Measurements from ENCODE around the gene MIOS. TPM values are rescaled to one million over a fixed set of nuclear protein-coding genes. Genes with fewer than 3 reads are reported as not detected.
"Not testable (repeated sequence)": the region's sequence is repeated elsewhere in the genome, so short reads cannot be mapped to it uniquely, and the experiment has no call there.

The MIOS gene
- total RNA-seq, 1 donor from 2014 or later, result 62.0 TPM

GRCh38 chr7:7652798-7653540 lies 86.3 kb downstream of the MIOS start:
- TF ChIP-seq CTCF (IDR thresholded peaks at IDR 0.05) (no peak), EZH2 (IDR thresholded peaks at IDR 0.05) (no peak), EZH2phosphoT487 (IDR thresholded peaks at IDR 0.05) (no peak)
- Histone ChIP-seq H3K27me3 (no peaks in the 10 kb centered on the region), H2AFZ (replicated peaks) (no peak overlapping the region), H3K36me3 (no peaks in the 10 kb centered on the region), H3K9ac (no peak overlapping the region), H3K27ac (no peak overlapping the region), H3K79me2 (ENCODE audit: low read depth) (peaks cover 60% of the 10 kb centered on the region), H3F3A (ENCODE audit: low read depth) (no peaks in the 10 kb centered on the region), H3K4me3 (no peak overlapping the region), H3K4me1 (peaks cover 11% of the 10 kb centered on the region), H3K4me2 (no peak overlapping the region), H3K9me3 (ENCODE audit: low read depth) (no peaks in the 10 kb centered on the region), H4K20me1 (ENCODE audit: low read depth) (no peaks in the 10 kb centered on the region)
- no peak for DNase-seq (ENCODE audit: low spot score)
- Mint-ChIP-seq H3K27me3 (ENCODE audit: insufficient read depth, low read depth) (peaks cover 3% of the 10 kb centered on the region), H3K4me3 (no peak overlapping the region), H3K27ac (no peak overlapping the region), H3K36me3 (peaks cover 6% of the 10 kb centered on the region), H3K4me1 (peaks cover 2% of the 10 kb centered on the region), H3K9me3 (peaks cover 13% of the 10 kb centered on the region)

GRCh38 chr7:7653593-7654187 lies 87.0 kb downstream of the MIOS start:
- Mint-ChIP-seq H3K4me1 (peaks cover 2% of the 10 kb centered on the region), H3K4me3 (no peak overlapping the region), H3K27me3 (ENCODE audit: insufficient read depth, low read depth) (peaks cover 7% of the 10 kb centered on the region), H3K9me3 (peaks cover 20% of the 10 kb centered on the region), H3K36me3 (peaks cover 6% of the 10 kb centered on the region), H3K27ac (no peak overlapping the region)
- Histone ChIP-seq H2AFZ (replicated peaks) (no peak overlapping the region), H3K27ac (no peak overlapping the region), H3K9ac (no peak overlapping the region), H4K20me1 (ENCODE audit: low read depth) (no peaks in the 10 kb centered on the region), H3K27me3 (no peaks in the 10 kb centered on the region), H3K36me3 (no peaks in the 10 kb centered on the region), H3F3A (ENCODE audit: low read depth) (no peaks in the 10 kb centered on the region), H3K9me3 (ENCODE audit: low read depth) (no peaks in the 10 kb centered on the region), H3K79me2 (ENCODE audit: low read depth) (peaks cover 53% of the 10 kb centered on the region), H3K4me1 (peaks cover 11% of the 10 kb centered on the region), H3K4me3 (no peak overlapping the region), H3K4me2 (no peak overlapping the region)
- peak; percentile 72 for DNase-seq (ENCODE audit: low spot score)
- peak; percentile 79 for TF ChIP-seq CTCF (IDR thresholded peaks at IDR 0.05)
- no peak for TF ChIP-seq EZH2phosphoT487 (IDR thresholded peaks at IDR 0.05)

GRCh38 chr7:7654964-7655715 lies 88.5 kb downstream of the MIOS start:
- H3K4me1 Mint-ChIP-seq, result peaks cover 2% of the 10 kb centered on the region
- no peak overlapping the region for H3K27ac Mint-ChIP-seq
- H2AFZ ChIP-seq (replicated peaks), result no peak overlapping the region
- TF ChIP-seq EZH2phosphoT487 (IDR thresholded peaks at IDR 0.05) (no peak), CTCF (IDR thresholded peaks at IDR 0.05) (no peak), EZH2 (IDR thresholded peaks at IDR 0.05) (no peak)
- H3K9me3 Mint-ChIP-seq, result peaks cover 29% of the 10 kb centered on the region
- peaks cover 9% of the 10 kb centered on the region for H3K36me3 Mint-ChIP-seq
- no peaks in the 10 kb centered on the region for H3F3A ChIP-seq (ENCODE audit: low read depth)
- H3K27me3 Mint-ChIP-seq (ENCODE audit: insufficient read depth, low read depth), result peaks cover 7% of the 10 kb centered on the region
- no peak overlapping the region for H3K4me2 ChIP-seq
- no peaks in the 10 kb centered on the region for H3K36me3 ChIP-seq
- no peak overlapping the region for H3K4me3 ChIP-seq
- H4K20me1 ChIP-seq (ENCODE audit: low read depth), result no peaks in the 10 kb centered on the region
- DNase-seq (ENCODE audit: low spot score), result no peak
- H3K27me3 ChIP-seq, result no peaks in the 10 kb centered on the region
- H3K27ac ChIP-seq, result no peak overlapping the region
- H3K79me2 ChIP-seq (ENCODE audit: low read depth), result peaks cover 50% of the 10 kb centered on the region
- peaks cover 11% of the 10 kb centered on the region for H3K4me1 ChIP-seq
- H3K9ac ChIP-seq, result no peak overlapping the region
- H3K9me3 ChIP-seq (ENCODE audit: low read depth), result no peaks in the 10 kb centered on the region
- no peak overlapping the region for H3K4me3 Mint-ChIP-seq

GRCh38 chr7:7656459-7656858 lies 89.8 kb downstream of the MIOS start:
- H3K27ac ChIP-seq; H3F3A ChIP-seq (ENCODE audit: low read depth); DNase-seq (ENCODE audit: low spot score); H3K36me3 ChIP-seq; H3K27me3 ChIP-seq; H3K4me1 Mint-ChIP-seq; H3K4me3 ChIP-seq; H3K27ac Mint-ChIP-seq; H3K9me3 ChIP-seq (ENCODE audit: low read depth); H3K4me3 Mint-ChIP-seq; H3K9ac ChIP-seq; H3K27me3 Mint-ChIP-seq (ENCODE audit: insufficient read depth, low read depth); H3K4me1 ChIP-seq; H3K4me2 ChIP-seq; H4K20me1 ChIP-seq (ENCODE audit: low read depth); H2AFZ ChIP-seq (replicated peaks): not testable (repeated sequence)
- H3K36me3 Mint-ChIP-seq, result peaks cover 14% of the 10 kb centered on the region
- H3K79me2 ChIP-seq (ENCODE audit: low read depth), result peaks cover 49% of the 10 kb centered on the region
- peaks cover 33% of the 10 kb centered on the region for H3K9me3 Mint-ChIP-seq
